H1 (cell line): ENCODE data around the gene TMEM40. TPM values are rescaled to one million over a fixed set of nuclear protein-coding genes. Genes with fewer than 3 reads are reported as not detected.

Experiments used
- CTCF ChIA-PET: fragments of 300-600 bp; sonication (Branson Sonifier 250); formaldehyde crosslinking; loops from one replicate; lab custom pipeline; 2021; ENCODE audit not compliant: partially characterized antibody; lab: Charles Lee
- POLR2A ChIA-PET: fragments of 300-600 bp; sonication (Branson Sonifier 250); formaldehyde crosslinking; loops from one replicate; lab custom pipeline; 2021; ENCODE audit warnings: inconsistent platforms; ENCODE audit not compliant: partially characterized antibody; lab: Charles Lee
- DNase-seq, 2 experiments: peaks; one replicate each; pipeline versions ENCODE4 v3.0.0 to v3.0.0-alpha.2; 2010 to 2022; ENCODE audit warnings: low spot score in 2 of 2, low read depth in 1 of 2, mixed read lengths in 1 of 2
- FAIRE-seq: peaks from 2 replicates; lab custom pipeline; 2011; peaks lifted over from hg19 to GRCh38; lab: Jason Lieb, UNC
- H2AFZ ChIP-seq: 2 replicates; pipeline ENCODE4 v1.8.1; 2012; ENCODE audit warnings: low read length, inconsistent platforms
- H2AK5ac ChIP-seq: 2 replicates; pipeline ENCODE4 v1.6.1; 2013; ENCODE audit warnings: low read depth, low read length
- H2BK120ac ChIP-seq: replicated peaks from 2 replicates; pipeline ENCODE3; 2013; ENCODE audit warnings: low read depth, low read length, inconsistent platforms
- H2BK12ac ChIP-seq: 2 replicates; pipeline ENCODE4 v1.6.1; 2013; ENCODE audit warnings: low read depth, low read length
- H2BK15ac ChIP-seq: 2 replicates; pipeline ENCODE4 v1.6.1; 2013; ENCODE audit warnings: low read length
- H2BK20ac ChIP-seq: 2 replicates; pipeline ENCODE4 v1.6.1; 2013; ENCODE audit warnings: low read length
- H2BK5ac ChIP-seq: 2 replicates; pipeline ENCODE4 v1.6.1; 2013; ENCODE audit warnings: low read depth, low read length
- H3K14ac ChIP-seq: 2 replicates; pipeline ENCODE4 v1.6.1; 2013; ENCODE audit warnings: inconsistent platforms; ENCODE audit not compliant: insufficient read length
- H3K18ac ChIP-seq: 2 replicates; pipeline ENCODE4 v1.6.1; 2013; ENCODE audit warnings: low read length; ENCODE audit errors: extremely low read depth
- H3K23ac ChIP-seq: 2 replicates; pipeline ENCODE4 v1.6.1; 2013; ENCODE audit warnings: inconsistent platforms; ENCODE audit not compliant: insufficient read length
- H3K23me2 ChIP-seq: 2 replicates; pipeline ENCODE4 v1.6.1; 2013; ENCODE audit warnings: low read depth, low read length
- H3K27ac ChIP-seq: 2 replicates; pipeline ENCODE4 v1.6.1; 2011; ENCODE audit warnings: low read depth, low read length, inconsistent platforms
- H3K27me3 ChIP-seq, 4 experiments: replicated peaks in 1 of 4; 1 replicate in 1 of 4; 2 replicates in 3 of 4; pipeline versions ENCODE4 v1.6.1 to v1.8.1; 2011 to 2013; ENCODE audit warnings: low read length in 3 of 4, mild to moderate bottlenecking in 3 of 4, inconsistent platforms in 2 of 4, mixed read lengths in 2 of 4, moderate library complexity in 1 of 4; ENCODE audit not compliant: control insufficient read depth in 3 of 4, insufficient read depth in 3 of 4; ENCODE audit errors: extremely low read depth in 1 of 4
- H3K36me3 ChIP-seq, 4 experiments: 2 replicates each; pipeline versions ENCODE4 v1.6.1 to v1.8.1; 2011 to 2013; ENCODE audit warnings: mild to moderate bottlenecking in 4 of 4, low read length in 3 of 4, moderate library complexity in 2 of 4, control low read depth in 1 of 4, inconsistent platforms in 1 of 4; ENCODE audit not compliant: insufficient read depth in 4 of 4, control insufficient read depth in 2 of 4
- H3K4ac ChIP-seq: replicated peaks from 2 replicates; pipeline ENCODE3; 2013; ENCODE audit warnings: low read length, low read depth, mixed read lengths, inconsistent platforms; ENCODE audit not compliant: insufficient read length
- H3K4me1 ChIP-seq, 4 experiments: replicated peaks in 1 of 4; 1 replicate in 1 of 4; 2 replicates in 3 of 4; pipeline versions ENCODE4 v1.6.1 to v1.8.1; 2011 to 2013; ENCODE audit warnings: low read length in 3 of 4, inconsistent platforms in 2 of 4, mixed read lengths in 1 of 4; ENCODE audit not compliant: insufficient read depth in 4 of 4, control insufficient read depth in 3 of 4
- H3K4me2 ChIP-seq, 2 experiments: 2 replicates each; pipeline versions ENCODE4 v1.6.1 to v1.8.1; 2011 to 2013; ENCODE audit warnings: low read depth in 2 of 2, low read length in 2 of 2, control low read depth in 1 of 2, inconsistent platforms in 1 of 2, mild to moderate bottlenecking in 1 of 2; ENCODE audit not compliant: insufficient read depth in 1 of 2
- H3K4me3 ChIP-seq, 4 experiments: fragments of 200-600, 300-600 bp in 1 of 4; sonication (generic), shearing (Covaris generic), sonication (Bioruptor Twin) in 1 of 4; 2 replicates each; pipeline versions ENCODE4 v1.5.1 to v1.8.1; 2011 to 2016; ENCODE audit warnings: low read length in 4 of 4, low read depth in 3 of 4, control low read depth in 2 of 4, inconsistent platforms in 2 of 4, mild to moderate bottlenecking in 2 of 4, mixed read lengths in 1 of 4, moderate library complexity in 1 of 4; ENCODE audit not compliant: insufficient read depth in 2 of 4; ENCODE audit errors: extremely low read depth in 1 of 4
- H3K56ac ChIP-seq: replicated peaks from 2 replicates; pipeline ENCODE3; 2013; ENCODE audit warnings: low read depth, mild to moderate bottlenecking, mixed read lengths, low read length, inconsistent platforms; ENCODE audit not compliant: insufficient read length
- H3K79me1 ChIP-seq: 2 replicates; pipeline ENCODE4 v1.6.1; 2013; ENCODE audit warnings: low read depth, low read length, control low read depth
- H3K79me2 ChIP-seq, 2 experiments: 2 replicates each; pipeline versions ENCODE4 v1.6.1 to v1.8.1; 2012 to 2013; ENCODE audit warnings: low read length in 2 of 2, mild to moderate bottlenecking in 2 of 2, inconsistent platforms in 1 of 2; ENCODE audit not compliant: insufficient read depth in 2 of 2, control insufficient read depth in 1 of 2
- H3K9ac ChIP-seq, 4 experiments: replicated peaks in 1 of 4; 1 replicate in 1 of 4; 2 replicates in 3 of 4; pipeline versions ENCODE4 v1.6.1 to v1.8.1; 2011 to 2013; ENCODE audit warnings: low read depth in 3 of 4, low read length in 3 of 4, control low read depth in 2 of 4, mild to moderate bottlenecking in 2 of 4, moderate library complexity in 2 of 4, inconsistent platforms in 1 of 4; ENCODE audit errors: extremely low read depth in 1 of 4
- H3K9me3 ChIP-seq, 2 experiments: 2 replicates each; pipeline versions ENCODE4 v1.6.1 to v1.8.1; 2012 to 2013; ENCODE audit warnings: mild to moderate bottlenecking in 2 of 2, moderate library complexity in 2 of 2, control low read depth in 1 of 2, inconsistent platforms in 1 of 2, low read depth in 1 of 2, low read length in 1 of 2, mixed read lengths in 1 of 2; ENCODE audit not compliant: insufficient read depth in 2 of 2
- H4K20me1 ChIP-seq, 2 experiments: replicated peaks in 1 of 2; 2 replicates each; pipeline versions ENCODE3 to v1.8.1; 2011 to 2013; ENCODE audit warnings: inconsistent platforms in 2 of 2, low read length in 2 of 2, mild to moderate bottlenecking in 1 of 2; ENCODE audit not compliant: insufficient read depth in 2 of 2, control insufficient read depth in 1 of 2
- H4K5ac ChIP-seq: 2 replicates; pipeline ENCODE4 v1.6.1; 2013; ENCODE audit warnings: low read length, low read depth, mixed read lengths, inconsistent platforms; ENCODE audit not compliant: insufficient read length
- H4K8ac ChIP-seq: 2 replicates; pipeline ENCODE4 v1.8.0; 2013; ENCODE audit warnings: mild to moderate bottlenecking, moderate library complexity, low read length, inconsistent platforms; ENCODE audit not compliant: insufficient read depth; ENCODE audit errors: extremely low read depth
- H4K91ac ChIP-seq: replicated peaks from 2 replicates; pipeline ENCODE3; 2013; ENCODE audit warnings: low read length, mixed read lengths, inconsistent platforms; ENCODE audit not compliant: insufficient read length
- CBX5 ChIP-seq: fragments of 300-800, 300-1000 bp; sonication (generic); IDR thresholded peaks from 2 replicates; pipeline ENCODE4 v1.7.1; 2016; ENCODE audit warnings: antibody characterized with exemption, low read length, low read depth
- HDAC2 ChIP-seq, 2 experiments: fragments of 300-600 bp in 1 of 2; sonication (generic) in 1 of 2; IDR thresholded peaks; 2 replicates each; pipeline ENCODE4 v1.6.1; 2011 to 2012; ENCODE audit warnings: low read depth in 2 of 2, low read length in 2 of 2, mild to moderate bottlenecking in 2 of 2, moderate library complexity in 2 of 2, borderline replicate concordance in 1 of 2, inconsistent platforms in 1 of 2
- KDM1A ChIP-seq: fragments of 200-600, 300-600 bp; sonication (generic); IDR thresholded peaks from 2 replicates; pipeline ENCODE4 v1.7.1; 2016; ENCODE audit warnings: mild to moderate bottlenecking, low read length, borderline replicate concordance
- KDM5A ChIP-seq: fragments of 200-600 bp; IDR thresholded peaks from 2 replicates; pipeline ENCODE4 v1.7.1; 2012; ENCODE audit warnings: mild to moderate bottlenecking, low read length, inconsistent platforms, mixed read lengths
- YY1 ChIP-seq: IDR thresholded peaks from 2 replicates; pipeline ENCODE4 v1.6.1; 2011; ENCODE audit warnings: low read depth, mild to moderate bottlenecking, low read length
- WGBS, 2 experiments: shearing (Covaris generic) in 1 of 2; methylation state at CpG; one replicate each; pipeline versions ENCODE4 v1.1.6 to v1.1.7; 2013 to 2015; ENCODE audit warnings: low lambda C conversion rate in 2 of 2, mixed read lengths in 2 of 2, inconsistent platforms in 1 of 2, low coverage in 1 of 2, missing lambda C conversion rate in 1 of 2; ENCODE audit not compliant: insufficient replicate concordance in 2 of 2, insufficient coverage in 1 of 2, insufficient read length in 1 of 2; ENCODE audit errors: extremely low coverage in 1 of 2, missing lambda C conversion rate in 1 of 2; 5-methylcytosine and 5-hydroxymethylcytosine counted together
- polyA plus RNA-seq, 7 experiments: library from polyadenylated mRNA; depleted of rRNA in 3 of 7; stranded (reverse) in 5 of 7; unstranded in 2 of 7; fragments of >200 nt in 5 of 7; fragments of 200-250 nt in 2 of 7; gene quantifications; 1 replicate in 5 of 7; 2 replicates in 1 of 7; 4 replicates in 1 of 7; pipeline versions ENCODE4 v1.2.1 to v1.2.3, GENCODE V29; 2011 to 2013; ENCODE audit warnings: missing spikeins in 2 of 7, mixed read lengths in 2 of 7
- total RNA-seq: library from RNA; stranded (reverse); fragmentation: NEBNext Ultra II Directional; extraction: Animal tissue kit (Norgen Biotek cat#: 25700); gene quantifications from 2 replicates; pipeline ENCODE4 v1.2.1, GENCODE V29; 2021

Gene TMEM40
- total and polyA plus RNA-seq, 2 of the 8 experiments (the other 6 are each of a cell fraction or from before 2014, with no cell fraction given): 0.18 TPM; not detected in 1

- peaks cover 0 to 3% (median 0%) of the 10 kb centered on the region in 4 experiments; a peak in 3 of 7 replicates for H3K27me3 ChIP-seq
- no peak overlapping the region for H3K27ac ChIP-seq
- peaks cover 2% of the 10 kb centered on the region; the same call in 1 of the 2 replicates for H3K23me2 ChIP-seq
- H2BK15ac ChIP-seq: no peak overlapping the region
- H2BK12ac ChIP-seq: no peak overlapping the region
- H2AFZ ChIP-seq: no peak overlapping the region
- no peak overlapping the region for H4K91ac ChIP-seq
- H3K4ac ChIP-seq: no peak overlapping the region
- H2BK120ac ChIP-seq: no peak overlapping the region
- no peaks in the 10 kb centered on the region for H3K79me2 ChIP-seq
- no peak overlapping the region for H4K8ac ChIP-seq
- H2BK20ac ChIP-seq: no peak overlapping the region
- H3K79me1 ChIP-seq: no peaks in the 10 kb centered on the region
- TF ChIP-seq HDAC2 (IDR thresholded peaks at IDR 0.05; ENCODE audit: borderline replicate concordance in 1 of 2, low read depth in 2 of 2, low read length in 2 of 2): 0 out of 4 replicates have a peak, but pooled peaks of 1 of the 2 experiments have one; percentile 41
- TF ChIP-seq KDM5A: no peak
- TF ChIP-seq CBX5: no peak
- 0 out of 2 replicates have a peak, but pooled peaks have one; percentile 64 for TF ChIP-seq KDM1A
- no peak for TF ChIP-seq YY1
- DNase-seq (no peak), FAIRE-seq (no peak)
- 87% methylated on average over 2 of the region's 2 CpGs; no CpG with 5 or more reads in 1 of the 2 experiments for WGBS, 2 experiments
- H3K4me3 ChIP-seq: no peak overlapping the region
- H3K23ac ChIP-seq: no peak overlapping the region
- H3K4me1 ChIP-seq: no peaks in the 10 kb centered on the region
- H2AK5ac ChIP-seq: no peak overlapping the region
- H2BK5ac ChIP-seq: no peak overlapping the region
- H3K4me2 ChIP-seq: no peak overlapping the region; a peak in 1 of 4 replicates
- no peaks in the 10 kb centered on the region for H3K9me3 ChIP-seq
- no peak overlapping the region for H3K18ac ChIP-seq
- no peak overlapping the region for H3K9ac ChIP-seq
- POLR2A ChIA-PET: no interaction called here
- no peaks in the 10 kb centered on the region for H4K20me1 ChIP-seq
- no peak overlapping the region for H4K5ac ChIP-seq
- no peak overlapping the region for H3K14ac ChIP-seq
- CTCF ChIA-PET: interaction anchor here (1.1 to 2.2 kb wide), 3 partner anchors 33 to 63 kb away, joined by 3 to 6 read pairs (median 4); no protein-coding TSS in a partner anchor
- no peak overlapping the region for H3K56ac ChIP-seq
- H3K36me3 ChIP-seq: no peaks in the 10 kb centered on the region
Observed at GRCh38 chr3:12769761-12770160, 10.7 kb upstream of the TMEM40 start.
